PC-3 (cell line): ENCODE data around the gene ID1. TPM values are rescaled to one million over a fixed set of nuclear protein-coding genes. Genes with fewer than 3 reads are reported as not detected.

Source experiments
- ATAC-seq: fragments of 200-7000 bp; cut with Tn5 transposase; 2 replicates; pipeline ENCODE4 v1.9.1; 2020; ENCODE audit warnings: mild to moderate bottlenecking, moderate library complexity
- BruUV-seq: library from RNA; stranded (reverse); fragments of 400-500 nt; replicated peaks from 2 replicates; lab custom pipeline; 2021; lab: Mats Ljungman, UMichigan
- CTCF ChIA-PET: fragments of 300-600 bp; sonication (Branson Sonifier 250); formaldehyde crosslinking; loops from one replicate; lab custom pipeline; 2022; ENCODE audit warnings: antibody characterized with exemption; lab: Charles Lee
- POLR2A ChIA-PET: fragments of 300-600 bp; sonication (Branson Sonifier 250); formaldehyde crosslinking; loops from one replicate; lab custom pipeline; 2022; ENCODE audit warnings: antibody characterized with exemption; ENCODE audit not compliant: unreplicated experiment; lab: Charles Lee
- DNase-seq: peaks from one replicate; pipeline ENCODE4 v3.0.0-alpha.2; 2015
- H2AFZ ChIP-seq: fragments of 300-600 bp; sonication (generic); 2 replicates; pipeline ENCODE4 v1.6.0; 2016; ENCODE audit warnings: antibody characterized with exemption, low read length
- H3F3A ChIP-seq: fragments of 300-600 bp; sonication (generic); one replicate; pipeline ENCODE4 v1.6.0; 2017; ENCODE audit warnings: antibody characterized with exemption, low read length, control low read depth, mild to moderate bottlenecking; ENCODE audit not compliant: unreplicated experiment
- H3K27ac ChIP-seq: fragments of 300-600 bp; sonication (generic); 2 replicates; pipeline ENCODE4 v1.5.1; 2016; ENCODE audit warnings: mild to moderate bottlenecking, low read length
- H3K27me3 ChIP-seq: fragments of 300-600 bp; sonication (generic); 2 replicates; pipeline ENCODE4 v1.6.1; 2016; ENCODE audit warnings: low read length, mixed read lengths
- H3K36me3 ChIP-seq: fragments of 300-600 bp; sonication (generic); 2 replicates; pipeline ENCODE4 v1.6.1; 2016; ENCODE audit warnings: low read depth, mixed run types, low read length, mixed read lengths
- H3K4me1 ChIP-seq: fragments of 300-600 bp; sonication (generic); 2 replicates; pipeline ENCODE4 v1.5.1; 2016; ENCODE audit warnings: low read length; ENCODE audit not compliant: insufficient read depth
- H3K4me2 ChIP-seq: fragments of 300-600 bp; sonication (generic); 2 replicates; pipeline ENCODE4 v1.6.0; 2016; ENCODE audit warnings: low read length
- H3K4me3 ChIP-seq: fragments of 300-600 bp; sonication (generic); 2 replicates; pipeline ENCODE4 v1.5.1; 2016; ENCODE audit warnings: mild to moderate bottlenecking, low read length, mixed read lengths
- H3K79me2 ChIP-seq: fragments of 300-600 bp; sonication (generic); 2 replicates; pipeline ENCODE4 v1.6.1; 2017; ENCODE audit warnings: low read length, mixed read lengths
- H3K9ac ChIP-seq: fragments of 300-600 bp; sonication (generic); 2 replicates; pipeline ENCODE4 v1.6.0; 2016; ENCODE audit warnings: mild to moderate bottlenecking, low read length
- H3K9me2 ChIP-seq: fragments of 300-600 bp; sonication (generic); replicated peaks from 2 replicates; pipeline ENCODE4 v1.6.1; 2016; ENCODE audit warnings: mixed run types, low read length, mixed read lengths
- H3K9me3 ChIP-seq: fragments of 300-600 bp; sonication (generic); 2 replicates; pipeline ENCODE4 v1.6.1; 2016; ENCODE audit warnings: low read length, mixed read lengths
- H4K20me1 ChIP-seq: fragments of 300-600 bp; sonication (generic); 2 replicates; pipeline ENCODE4 v1.6.1; 2016; ENCODE audit warnings: low read length, mixed read lengths
- EZH2 ChIP-seq: fragments of 300-600 bp; sonication (generic); IDR thresholded peaks from one replicate; pipeline ENCODE4 v1.6.1; 2017; ENCODE audit warnings: antibody characterized with exemption, mild to moderate bottlenecking, low read length; ENCODE audit not compliant: unreplicated experiment
- EZH2phosphoT487 ChIP-seq: fragments of 300-600 bp; sonication (generic); IDR thresholded peaks from 2 replicates; pipeline ENCODE4 v1.6.1; 2018; ENCODE audit warnings: mild to moderate bottlenecking, antibody characterized with exemption, low read length, borderline replicate concordance
- intact Hi-C: fragments of 100-400 bp; cut with micrococcal nuclease; formaldehyde crosslinking; loops from 2 replicates; pipeline ENCODE4 v1.9.0; 2023
- total RNA-seq: library from RNA; depleted of rRNA; stranded (reverse); fragments of >200 nt; gene quantifications from 2 replicates; pipeline ENCODE4 v1.2.3, GENCODE V29; 2014
- TF ChIP-seq, protein P1 (sequence below): fragments of 300-600 bp; sonication (generic); conservative IDR thresholded peaks from 2 replicates; pipeline ENCODE4 v1.5.1; 2017; ENCODE audit warnings: antibody characterized with exemption, low read depth, mild to moderate bottlenecking, low read length

Gene ID1
- total RNA-seq, 1 experiment from 2014 or later: 774 TPM

DNA sequence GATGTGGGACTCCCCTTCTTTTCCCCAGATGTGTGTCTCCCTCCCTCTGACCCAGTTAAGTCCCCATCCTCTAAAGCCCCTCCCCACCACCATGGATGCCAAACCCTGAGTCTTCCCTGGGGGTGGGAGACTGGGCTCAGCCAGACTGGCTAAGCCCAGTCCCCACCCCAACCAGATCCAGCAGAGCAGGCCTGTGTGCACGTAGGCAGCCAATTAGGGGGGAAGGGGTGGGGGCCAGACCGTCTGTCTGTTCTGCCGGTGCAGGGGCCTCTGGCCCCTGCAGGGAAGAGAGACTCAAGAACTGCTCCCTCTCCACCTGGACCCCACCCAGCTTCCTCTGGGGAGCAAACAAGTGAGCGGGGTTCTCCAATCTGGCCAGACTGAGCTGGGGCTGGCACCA lies 33.2 kb downstream of the ID1 start:
- H2AFZ ChIP-seq: no peak overlapping the region
- H3K27ac ChIP-seq: no peak overlapping the region
- H4K20me1 ChIP-seq: no peaks in the 10 kb centered on the region
- ChIA-PET CTCF (no interaction called here), POLR2A (no interaction called here)
- no peaks in the 10 kb centered on the region for H3K79me2 ChIP-seq
- no peaks in the 10 kb centered on the region for H3F3A ChIP-seq
- no peaks in the 10 kb centered on the region for H3K27me3 ChIP-seq
- BruUV-seq: no TSS peak
- no peak overlapping the region for H3K9ac ChIP-seq
- no peaks in the 10 kb centered on the region for H3K36me3 ChIP-seq
- TF ChIP-seq, protein P1, sequence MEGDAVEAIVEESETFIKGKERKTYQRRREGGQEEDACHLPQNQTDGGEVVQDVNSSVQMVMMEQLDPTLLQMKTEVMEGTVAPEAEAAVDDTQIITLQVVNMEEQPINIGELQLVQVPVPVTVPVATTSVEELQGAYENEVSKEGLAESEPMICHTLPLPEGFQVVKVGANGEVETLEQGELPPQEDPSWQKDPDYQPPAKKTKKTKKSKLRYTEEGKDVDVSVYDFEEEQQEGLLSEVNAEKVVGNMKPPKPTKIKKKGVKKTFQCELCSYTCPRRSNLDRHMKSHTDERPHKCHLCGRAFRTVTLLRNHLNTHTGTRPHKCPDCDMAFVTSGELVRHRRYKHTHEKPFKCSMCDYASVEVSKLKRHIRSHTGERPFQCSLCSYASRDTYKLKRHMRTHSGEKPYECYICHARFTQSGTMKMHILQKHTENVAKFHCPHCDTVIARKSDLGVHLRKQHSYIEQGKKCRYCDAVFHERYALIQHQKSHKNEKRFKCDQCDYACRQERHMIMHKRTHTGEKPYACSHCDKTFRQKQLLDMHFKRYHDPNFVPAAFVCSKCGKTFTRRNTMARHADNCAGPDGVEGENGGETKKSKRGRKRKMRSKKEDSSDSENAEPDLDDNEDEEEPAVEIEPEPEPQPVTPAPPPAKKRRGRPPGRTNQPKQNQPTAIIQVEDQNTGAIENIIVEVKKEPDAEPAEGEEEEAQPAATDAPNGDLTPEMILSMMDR: no peak
- no peak for TF ChIP-seq EZH2
- TF ChIP-seq EZH2phosphoT487: no peak
- H3K9me2 ChIP-seq: no peaks in the 10 kb centered on the region
- H3K4me3 ChIP-seq: no peak overlapping the region
- no peak for ATAC-seq
- intact Hi-C loops: no loop called here
- H3K9me3 ChIP-seq: no peaks in the 10 kb centered on the region
- DNase-seq: no peak
- no peak overlapping the region for H3K4me2 ChIP-seq
- no peaks in the 10 kb centered on the region for H3K4me1 ChIP-seq

- no TSS peak for BruUV-seq
- intact Hi-C loops: no loop called here
- ChIA-PET POLR2A (interaction anchor here (0.5 kb wide), 1 partner anchor 81 kb away, joined by 3 read pairs; no protein-coding TSS in a partner anchor), CTCF (no interaction called here)
- Histone ChIP-seq H3K4me3 (no peak overlapping the region), H3K79me2 (no peaks in the 10 kb centered on the region), H3K4me2 (no peak overlapping the region), H3K9ac (no peak overlapping the region), H3K27me3 (no peaks in the 10 kb centered on the region), H3K9me3 (no peaks in the 10 kb centered on the region), H3K9me2 (no peaks in the 10 kb centered on the region), H4K20me1 (no peaks in the 10 kb centered on the region), H3K27ac (no peak overlapping the region), H3K36me3 (no peaks in the 10 kb centered on the region), H3K4me1 (no peaks in the 10 kb centered on the region), H3F3A (no peaks in the 10 kb centered on the region), H2AFZ (no peak overlapping the region)
- no peak for DNase-seq
- TF ChIP-seq EZH2 (no peak), EZH2phosphoT487 (no peak)
- TF ChIP-seq, protein P1: no peak
- ATAC-seq: no peak
Observed at GRCh38 chr20:31638816-31639215, 33.7 kb downstream of the ID1 start.

DNA sequence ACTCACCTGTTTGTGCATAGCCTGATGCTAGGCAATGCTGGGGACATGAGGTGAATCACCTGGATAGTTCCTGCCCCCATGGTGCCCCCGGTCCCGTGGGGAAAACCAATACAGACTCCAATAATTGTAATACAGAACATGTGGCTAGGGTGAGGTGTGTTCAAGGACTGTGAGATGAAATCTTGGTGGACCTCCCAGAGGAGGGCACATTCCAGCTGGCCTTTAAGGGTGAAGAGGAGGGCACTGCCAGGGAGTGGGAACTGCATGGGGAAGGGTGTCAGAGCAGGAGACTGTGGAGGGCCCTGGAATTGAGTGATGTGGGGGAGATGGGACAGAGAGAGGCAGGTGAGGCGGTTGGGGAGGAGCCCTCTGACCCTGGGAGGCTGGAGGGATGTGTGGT lies 35.2 kb downstream of the ID1 start:
- CTCF ChIA-PET: interaction anchor here (0.6 kb wide), 1 partner anchor 77 kb away, joined by 3 read pairs; no protein-coding TSS in a partner anchor

More for the DNA sequence above, 35.2 kb downstream of the ID1 start:
- Histone ChIP-seq H3K4me2 (no peak overlapping the region), H4K20me1 (no peaks in the 10 kb centered on the region), H3K9ac (no peak overlapping the region), H3K27ac (no peak overlapping the region), H3K4me3 (no peak overlapping the region), H3K27me3 (no peaks in the 10 kb centered on the region), H3F3A (no peaks in the 10 kb centered on the region), H3K9me3 (no peaks in the 10 kb centered on the region), H2AFZ (no peak overlapping the region), H3K36me3 (no peaks in the 10 kb centered on the region), H3K79me2 (no peaks in the 10 kb centered on the region), H3K4me1 (no peaks in the 10 kb centered on the region), H3K9me2 (no peaks in the 10 kb centered on the region)
- no peak for TF ChIP-seq EZH2phosphoT487
- no TSS peak for BruUV-seq
- ATAC-seq (no peak), DNase-seq (no peak)
- POLR2A ChIA-PET: no interaction called here
- intact Hi-C loops: no loop called here
